Measurements from ENCODE around the gene MRGPRX4. TPM values are rescaled to one million over a fixed set of nuclear protein-coding genes. Genes with fewer than 3 reads are reported as not detected.

Gene MRGPRX4
- polyA plus RNA-seq, 3 donors = not detected

GRCh38 chr11:18209058-18209457 lies 36.4 kb downstream of the MRGPRX4 start:
- DNase-seq = no peak

DNA sequence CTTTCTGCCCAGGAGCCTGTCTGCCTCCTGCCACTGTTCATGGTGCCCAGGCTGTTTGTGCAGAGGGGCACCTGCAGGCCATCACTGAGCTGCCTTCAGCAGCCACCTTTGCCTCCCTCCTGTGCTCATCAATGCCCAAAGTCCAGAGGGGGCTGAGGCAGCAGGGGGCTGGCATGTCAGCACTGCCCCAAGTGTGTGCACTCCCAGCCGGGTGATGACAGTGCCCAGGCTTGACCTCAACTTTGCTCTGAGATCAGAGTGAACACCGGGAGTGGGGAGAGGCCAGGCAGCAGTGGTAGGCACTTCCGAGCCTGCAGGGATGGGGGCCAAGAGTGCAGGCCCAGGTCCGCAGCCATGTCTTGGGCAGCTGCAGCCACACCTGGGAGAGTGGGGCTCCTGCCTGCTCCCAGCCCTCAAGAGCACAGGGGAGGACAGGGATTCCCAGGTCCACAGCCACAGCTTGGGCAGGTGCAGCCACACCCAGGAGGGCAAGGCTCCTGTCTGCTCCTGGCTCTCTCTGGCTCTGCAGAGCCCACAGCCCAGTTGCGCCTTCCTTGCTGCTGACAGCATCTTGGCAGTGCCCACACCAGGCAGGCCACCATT lies 48.7 kb downstream of the MRGPRX4 start:
- DNase-seq = no peak

DNA sequence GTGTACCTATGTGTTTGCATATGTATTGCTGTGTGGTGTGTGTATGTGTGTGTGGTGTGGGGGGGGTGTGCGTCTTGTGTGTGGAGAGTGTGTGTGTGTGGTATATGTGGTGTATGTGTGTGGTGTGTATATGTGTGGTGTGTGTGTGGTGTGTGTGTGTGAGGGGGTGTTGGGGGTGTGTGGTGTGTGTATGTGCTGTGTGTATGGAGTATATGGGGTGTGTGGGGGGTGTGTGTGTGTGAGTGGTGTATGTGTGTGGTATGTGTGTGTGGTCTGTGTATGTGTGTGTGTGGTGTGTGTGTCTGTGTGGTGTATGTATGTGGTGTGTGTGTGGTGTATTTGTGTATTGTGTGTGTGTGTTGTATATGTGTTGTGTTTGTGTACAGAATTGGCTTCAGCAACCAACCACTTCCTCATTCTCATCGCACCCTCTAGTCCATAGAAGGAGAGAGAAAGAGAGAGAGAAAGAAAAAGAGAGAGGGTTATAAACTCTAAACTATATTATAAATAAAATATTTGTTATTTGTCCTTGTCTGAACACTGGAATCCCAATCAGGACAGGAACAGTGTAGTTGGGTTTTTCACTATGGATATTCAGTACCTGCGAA lies 50.3 kb downstream of the MRGPRX4 start:
- no peak for DNase-seq

Other genes starting within 250 kb of the MRGPRX4 start
- 10 to 100 TPM; 18.5 to 21.8 (median 20.5) TPM for gene SERGEF, start 159.8 kb upstream of the MRGPRX4 start, polyA plus RNA-seq (ENCODE audit: insufficient read length in 3 of 3)
- gene TPH1, start 126.6 kb upstream of the MRGPRX4 start, polyA plus RNA-seq (ENCODE audit: insufficient read length in 3 of 3) = 1 to 10 TPM in 2 of 3 donors, under 1 TPM in 1; 0.36 to 2.0 (median 1.6) TPM
- gene SAAL1, start 66.8 kb upstream of the MRGPRX4 start, polyA plus RNA-seq (ENCODE audit: insufficient read length in 3 of 3) = 10 to 100 TPM; 25.9 to 39.7 (median 36.1) TPM
- under 1 TPM in 1 of 3 donors, not detected in 2; 0.13 TPM for gene MRGPRX3, start 40.3 kb upstream of the MRGPRX4 start, polyA plus RNA-seq (ENCODE audit: insufficient read length in 3 of 3)
- not detected for gene SAA4, start 64.0 kb downstream of the MRGPRX4 start, polyA plus RNA-seq (ENCODE audit: insufficient read length in 3 of 3)
- gene SAA2, start 75.8 kb downstream of the MRGPRX4 start, polyA plus RNA-seq (ENCODE audit: insufficient read length in 3 of 3) = under 1 TPM in 1 of 3 donors, not detected in 2; 0.31 TPM
- not detected for gene SAA1, start 93.4 kb downstream of the MRGPRX4 start, polyA plus RNA-seq (ENCODE audit: insufficient read length in 3 of 3)
- gene HPS5, start 149.3 kb downstream of the MRGPRX4 start, polyA plus RNA-seq (ENCODE audit: insufficient read length in 3 of 3) = 10 to 100 TPM; 19.9 to 26.0 (median 24.3) TPM
- 10 to 100 TPM; 47.6 to 64.0 (median 58.7) TPM for gene GTF2H1, start 149.7 kb downstream of the MRGPRX4 start, polyA plus RNA-seq (ENCODE audit: insufficient read length in 3 of 3)
- 100 to 1,000 TPM; 298 to 317 (median 306) TPM for gene LDHA, start 221.7 kb downstream of the MRGPRX4 start, polyA plus RNA-seq (ENCODE audit: insufficient read length in 3 of 3)
- gene LDHC, start 239.5 kb downstream of the MRGPRX4 start, polyA plus RNA-seq (ENCODE audit: insufficient read length in 3 of 3) = 1 to 10 TPM in 2 of 3 donors, under 1 TPM in 1; 0.13 to 2.2 (median 1.9) TPM